PFSK-1 (cell line): ENCODE results near the gene MSMP.

Source experiments
- POLR2AphosphoS5 ChIP-seq: IDR thresholded peaks from 2 replicates; pipeline ENCODE4 v1.6.1; 2012; ENCODE audit warnings: low read depth, mild to moderate bottlenecking, control low read depth, low read length, moderate library complexity
- TAF1 ChIP-seq: IDR thresholded peaks from 2 replicates; pipeline ENCODE4 v1.6.1; 2012; ENCODE audit warnings: low read length, control low read depth, borderline replicate concordance; ENCODE audit not compliant: insufficient read depth
- TF ChIP-seq, protein P1 (sequence below), 2 experiments: IDR thresholded peaks; 2 replicates each; pipeline versions ENCODE4 v1.6.1 to v1.8.0; 2011 to 2012; ENCODE audit warnings: low read depth in 2 of 2, low read length in 2 of 2, control low read depth in 1 of 2, inconsistent platforms in 1 of 2, mild to moderate bottlenecking in 1 of 2, moderate library complexity in 1 of 2; ENCODE audit not compliant: insufficient read depth in 1 of 2

GRCh38 chr9:35795695-35796094 is 41.6 kb upstream of the MSMP start:
- TF ChIP-seq POLR2AphosphoS5 (no peak), TAF1 (no peak)
- TF ChIP-seq, protein P1, sequence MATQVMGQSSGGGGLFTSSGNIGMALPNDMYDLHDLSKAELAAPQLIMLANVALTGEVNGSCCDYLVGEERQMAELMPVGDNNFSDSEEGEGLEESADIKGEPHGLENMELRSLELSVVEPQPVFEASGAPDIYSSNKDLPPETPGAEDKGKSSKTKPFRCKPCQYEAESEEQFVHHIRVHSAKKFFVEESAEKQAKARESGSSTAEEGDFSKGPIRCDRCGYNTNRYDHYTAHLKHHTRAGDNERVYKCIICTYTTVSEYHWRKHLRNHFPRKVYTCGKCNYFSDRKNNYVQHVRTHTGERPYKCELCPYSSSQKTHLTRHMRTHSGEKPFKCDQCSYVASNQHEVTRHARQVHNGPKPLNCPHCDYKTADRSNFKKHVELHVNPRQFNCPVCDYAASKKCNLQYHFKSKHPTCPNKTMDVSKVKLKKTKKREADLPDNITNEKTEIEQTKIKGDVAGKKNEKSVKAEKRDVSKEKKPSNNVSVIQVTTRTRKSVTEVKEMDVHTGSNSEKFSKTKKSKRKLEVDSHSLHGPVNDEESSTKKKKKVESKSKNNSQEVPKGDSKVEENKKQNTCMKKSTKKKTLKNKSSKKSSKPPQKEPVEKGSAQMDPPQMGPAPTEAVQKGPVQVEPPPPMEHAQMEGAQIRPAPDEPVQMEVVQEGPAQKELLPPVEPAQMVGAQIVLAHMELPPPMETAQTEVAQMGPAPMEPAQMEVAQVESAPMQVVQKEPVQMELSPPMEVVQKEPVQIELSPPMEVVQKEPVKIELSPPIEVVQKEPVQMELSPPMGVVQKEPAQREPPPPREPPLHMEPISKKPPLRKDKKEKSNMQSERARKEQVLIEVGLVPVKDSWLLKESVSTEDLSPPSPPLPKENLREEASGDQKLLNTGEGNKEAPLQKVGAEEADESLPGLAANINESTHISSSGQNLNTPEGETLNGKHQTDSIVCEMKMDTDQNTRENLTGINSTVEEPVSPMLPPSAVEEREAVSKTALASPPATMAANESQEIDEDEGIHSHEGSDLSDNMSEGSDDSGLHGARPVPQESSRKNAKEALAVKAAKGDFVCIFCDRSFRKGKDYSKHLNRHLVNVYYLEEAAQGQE (IDR thresholded peaks at IDR 0.05; ENCODE audit: insufficient read depth in 1 of 2, low read depth in 2 of 2, low read length in 2 of 2): no peak
